Naive thymus-derived CD8-positive, alpha-beta T cell (primary cell): Measurements from ENCODE around the gene FBXW2. TPM values are rescaled to one million over a fixed set of nuclear protein-coding genes. Genes with fewer than 3 reads are reported as not detected.

Experiments
- ATAC-seq, 2 donors: fragments of 150-1000 bp; cut with Tn5 transposase in 1 of 2; sonication (Bioruptor Pico), chemical (Tn5 transposase) in 1 of 2; 1 replicate in 1 of 2; 2 replicates in 1 of 2; pipeline ENCODE4 v1.10.0; 2021; ENCODE audit warnings: mild to moderate bottlenecking in 2 of 2, moderate library complexity in 2 of 2
- POLR2A ChIA-PET: fragments of 350-600 bp; sonication (Branson Sonifier 250); formaldehyde crosslinking; loops from one replicate; lab custom pipeline; 2021; ENCODE audit warnings: antibody characterized with exemption; lab: Charles Lee
- DNase-seq, 10 donors: peaks; one replicate each; pipeline versions ENCODE4 v3.0.0 to v3.0.0-alpha.2; 2020 to 2022
- H3K27ac Mint-ChIP-seq, 10 donors: one replicate each; pipeline ENCODE4 v1.8.0; 2020 to 2022; ENCODE audit warnings: mild to moderate bottlenecking in 10 of 10, mixed read lengths in 10 of 10, moderate library complexity in 4 of 10, inconsistent platforms in 1 of 10
- H3K27me3 Mint-ChIP-seq, 5 donors: one replicate each; pipeline ENCODE4 v1.8.0; 2021 to 2022; ENCODE audit warnings: mixed read lengths in 5 of 5
- H3K36me3 Mint-ChIP-seq, 3 donors: one replicate each; pipeline ENCODE4 v1.8.0; 2020 to 2022; ENCODE audit warnings: mixed read lengths in 3 of 3, mild to moderate bottlenecking in 2 of 3, inconsistent platforms in 1 of 3
- H3K4me1 Mint-ChIP-seq, 4 donors: one replicate each; pipeline ENCODE4 v1.8.0; 2021 to 2022; ENCODE audit warnings: mixed read lengths in 4 of 4
- H3K4me3 Mint-ChIP-seq, 10 donors: one replicate each; pipeline ENCODE4 v1.8.0; 2020 to 2022; ENCODE audit warnings: mild to moderate bottlenecking in 10 of 10, mixed read lengths in 10 of 10, moderate library complexity in 6 of 10, inconsistent platforms in 1 of 10
- H3K9me3 Mint-ChIP-seq, 9 donors: one replicate each; pipeline ENCODE4 v1.8.0; 2020 to 2022; ENCODE audit warnings: mixed read lengths in 9 of 9, mild to moderate bottlenecking in 3 of 9, inconsistent platforms in 1 of 9, moderate library complexity in 1 of 9
- polyA plus RNA-seq, 3 donors: library from polyadenylated mRNA; unstranded; fragments of 300-500 nt; fragmentation: Illumina TruSeq; gene quantifications; one replicate each; pipeline ENCODE4 v1.2.3, GENCODE V29; 2021
- total RNA-seq, 8 experiments: library from RNA in 2 of 8; stranded (reverse) in 2 of 8; gene quantifications; one replicate each; pipeline ENCODE4 v1.2.3 and lab custom pipeline; 2021 to 2026

FBXW2 gene
- total and polyA plus RNA-seq, 5 experiments from 2014 or later = 29.6 to 81.8 (median 37.1) TPM

GRCh38 chr9:120777229-120777628 lies 16.0 kb downstream of the FBXW2 start:
- H3K36me3 Mint-ChIP-seq = peaks cover 0 to 91% (median 14%) of the 10 kb centered on the region in 3 donors
- DNase-seq (no peak), ATAC-seq (no peak)
- H3K27me3 Mint-ChIP-seq = no peaks in the 10 kb centered on the region
- peaks cover 6 to 19% (median 12%) of the 10 kb centered on the region in 4 donors for H3K4me1 Mint-ChIP-seq
- POLR2A ChIA-PET = no interaction called here
- no peaks in the 10 kb centered on the region for H3K9me3 Mint-ChIP-seq
- no peak overlapping the region for H3K4me3 Mint-ChIP-seq
- peak overlapping the region in 1 of 10 donors; percentile 68 for H3K27ac Mint-ChIP-seq

GRCh38 chr9:120776788-120777187 lies 16.4 kb downstream of the FBXW2 start:
- H3K27me3 Mint-ChIP-seq = no peaks in the 10 kb centered on the region
- H3K27ac Mint-ChIP-seq = peak overlapping the region in 5 of 10 donors; percentile 24 to 68 (median 37)
- peaks cover 0 to 92% (median 14%) of the 10 kb centered on the region in 3 donors for H3K36me3 Mint-ChIP-seq
- POLR2A ChIA-PET = interaction anchor here (1.2 kb wide), 1 partner anchor 16 kb away, joined by 3 read pairs; the partner anchor contains the start of gene FBXW2
- H3K4me1 Mint-ChIP-seq = peaks cover 6 to 17% (median 12%) of the 10 kb centered on the region in 4 donors
- ATAC-seq (no peak), DNase-seq (no peak)
- H3K4me3 Mint-ChIP-seq = no peak overlapping the region
- no peaks in the 10 kb centered on the region for H3K9me3 Mint-ChIP-seq

GRCh38 chr9:120775859-120776258 lies 17.4 kb downstream of the FBXW2 start:
- ATAC-seq = no peak
- Mint-ChIP-seq H3K27ac (peak overlapping the region in 3 of 10 donors; percentile 4 to 48 (median 27)), H3K4me1 (peaks cover 0 to 14% (median 9%) of the 10 kb centered on the region in 4 donors), H3K36me3 (peaks cover 0 to 95% (median 21%) of the 10 kb centered on the region in 3 donors), H3K9me3 (no peaks in the 10 kb centered on the region), H3K27me3 (no peaks in the 10 kb centered on the region), H3K4me3 (no peak overlapping the region)
- POLR2A ChIA-PET = interaction anchor here (1.2 kb wide), 1 partner anchor 17 kb away, joined by 3 read pairs; the partner anchor contains the start of gene FBXW2
- DNase-seq = no peak

GRCh38 chr9:120774719-120775118 lies 18.5 kb downstream of the FBXW2 start:
- H3K4me3 Mint-ChIP-seq = no peak overlapping the region

GRCh38 chr9:120773256-120773655 lies 20.0 kb downstream of the FBXW2 start:
- no peak for ATAC-seq
- H3K4me3 Mint-ChIP-seq = no peak overlapping the region
- no peaks in the 10 kb centered on the region for H3K9me3 Mint-ChIP-seq
- peak overlapping the region in 1 of 10 donors; percentile 8 for H3K27ac Mint-ChIP-seq
- peaks cover 0 to 7% (median under 1%) of the 10 kb centered on the region in 4 donors for H3K4me1 Mint-ChIP-seq
- peaks cover 0 to 99% (median 24%) of the 10 kb centered on the region in 3 donors for H3K36me3 Mint-ChIP-seq
- H3K27me3 Mint-ChIP-seq = no peaks in the 10 kb centered on the region
- DNase-seq = no peak
- POLR2A ChIA-PET = interaction anchor here (0.6 kb wide), 1 partner anchor 292 kb away, joined by 3 read pairs; no protein-coding TSS in a partner anchor

More at GRCh38 chr9:120774719-120775118, 18.5 kb downstream of the FBXW2 start:
- POLR2A ChIA-PET = interaction anchor here (0.7 kb wide), 1 partner anchor 17 kb away, joined by 4 read pairs; no protein-coding TSS in a partner anchor
- Mint-ChIP-seq H3K36me3 (peaks cover 0 to 99% (median 24%) of the 10 kb centered on the region in 3 donors), H3K27me3 (no peaks in the 10 kb centered on the region), H3K9me3 (no peaks in the 10 kb centered on the region), H3K4me1 (peaks cover 0 to 9% (median 6%) of the 10 kb centered on the region in 4 donors), H3K27ac (peak overlapping the region in 6 of 10 donors; percentile 24 to 71 (median 58))
- no peak for ATAC-seq
- no peak for DNase-seq

GRCh38 chr9:120770931-120771330 lies 22.3 kb downstream of the FBXW2 start:
- no peak for DNase-seq
- Mint-ChIP-seq H3K36me3 (peaks cover 0 to 97% (median 23%) of the 10 kb centered on the region in 3 donors), H3K4me1 (peaks cover 0 to 4% (median 2%) of the 10 kb centered on the region in 4 donors), H3K27ac (peak overlapping the region in 2 of 10 donors; percentile 9 to 14), H3K4me3 (no peak overlapping the region), H3K9me3 (no peaks in the 10 kb centered on the region), H3K27me3 (no peaks in the 10 kb centered on the region)
- ATAC-seq = no peak
- POLR2A ChIA-PET = no interaction called here

- Mint-ChIP-seq H3K27ac (no peak overlapping the region), H3K9me3 (no peaks in the 10 kb centered on the region), H3K4me3 (no peak overlapping the region), H3K27me3 (no peaks in the 10 kb centered on the region), H3K36me3 (peaks cover 0 to 97% (median 25%) of the 10 kb centered on the region in 3 donors), H3K4me1 (peaks cover 0 to 7% (median 4%) of the 10 kb centered on the region in 4 donors)
- DNase-seq = no peak
- ATAC-seq = no peak
- POLR2A ChIA-PET = interaction anchor here (1.5 kb wide), 1 partner anchor 24 kb away, joined by 4 read pairs; the partner anchor contains the start of gene FBXW2
These were observed 24.3 kb downstream of the FBXW2 start for GRCh38 chr9:120768886-120769285.

GRCh38 chr9:120768247-120768646 lies 25.0 kb downstream of the FBXW2 start:
- peak overlapping the region in 4 of 10 donors; percentile 11 to 73 (median 30) for H3K27ac Mint-ChIP-seq
- POLR2A ChIA-PET = interaction anchor here (1.5 kb wide), 1 partner anchor 25 kb away, joined by 4 read pairs; the partner anchor contains the start of gene FBXW2
- no peaks in the 10 kb centered on the region for H3K27me3 Mint-ChIP-seq
- H3K4me3 Mint-ChIP-seq = no peak overlapping the region
- H3K4me1 Mint-ChIP-seq = peaks cover 0 to 7% (median 4%) of the 10 kb centered on the region in 4 donors
- DNase-seq (no peak), ATAC-seq (no peak)
- H3K9me3 Mint-ChIP-seq = no peaks in the 10 kb centered on the region
- H3K36me3 Mint-ChIP-seq = peaks cover 0 to 97% (median 27%) of the 10 kb centered on the region in 3 donors

- Mint-ChIP-seq H3K27me3 (no peaks in the 10 kb centered on the region), H3K9me3 (no peaks in the 10 kb centered on the region), H3K36me3 (peaks cover 0 to 97% (median 27%) of the 10 kb centered on the region in 3 donors), H3K4me3 (no peak overlapping the region), H3K27ac (peak overlapping the region in 5 of 10 donors; percentile 13 to 82 (median 68)), H3K4me1 (peaks cover 0 to 7% (median 3%) of the 10 kb centered on the region in 4 donors)
- ATAC-seq (no peak), DNase-seq (no peak)
- POLR2A ChIA-PET = interaction anchor here (0.5 to 0.6 kb wide), 2 partner anchors 80 to 196 kb away, joined by 3 read pairs; no protein-coding TSS in a partner anchor
These were observed 25.8 kb downstream of the FBXW2 start for GRCh38 chr9:120767451-120767850.

- no peak for ATAC-seq
- Mint-ChIP-seq H3K36me3 (peaks cover 0 to 96% (median 21%) of the 10 kb centered on the region in 3 donors), H3K27me3 (no peaks in the 10 kb centered on the region), H3K4me1 (peaks cover 0 to 7% (median 3%) of the 10 kb centered on the region in 4 donors), H3K4me3 (no peak overlapping the region), H3K9me3 (no peaks in the 10 kb centered on the region), H3K27ac (peak overlapping the region in 5 of 10 donors; percentile 19 to 78 (median 43))
- DNase-seq = no peak
- POLR2A ChIA-PET = no interaction called here
These were observed 27.2 kb downstream of the FBXW2 start for GRCh38 chr9:120765910-120766425.

GRCh38 chr9:120764476-120764875 lies 28.7 kb downstream of the FBXW2 start:
- POLR2A ChIA-PET = no interaction called here
- no peak overlapping the region for H3K4me3 Mint-ChIP-seq
- peaks cover 0 to 7% (median 3%) of the 10 kb centered on the region in 4 donors for H3K4me1 Mint-ChIP-seq
- peak overlapping the region in 2 of 10 donors; percentile 5 to 62 for H3K27ac Mint-ChIP-seq
- no peak for DNase-seq
- no peaks in the 10 kb centered on the region for H3K27me3 Mint-ChIP-seq
- no peak for ATAC-seq
- H3K36me3 Mint-ChIP-seq = peaks cover 0 to 94% (median 14%) of the 10 kb centered on the region in 3 donors
- H3K9me3 Mint-ChIP-seq = no peaks in the 10 kb centered on the region

- peaks cover 0 to 16% (median 8%) of the 10 kb centered on the region in 4 donors for H3K4me1 Mint-ChIP-seq
- peaks cover 0 to 71% (median 6%) of the 10 kb centered on the region in 3 donors for H3K36me3 Mint-ChIP-seq
- no peaks in the 10 kb centered on the region for H3K27me3 Mint-ChIP-seq
- POLR2A ChIA-PET = no interaction called here
- ATAC-seq (no peak), DNase-seq (no peak)
- H3K27ac Mint-ChIP-seq = peak overlapping the region in 4 of 10 donors; percentile 22 to 64 (median 34)
- no peaks in the 10 kb centered on the region for H3K9me3 Mint-ChIP-seq
- no peak overlapping the region for H3K4me3 Mint-ChIP-seq
These were observed 32.2 kb downstream of the FBXW2 start for GRCh38 chr9:120761006-120761405.
